Measurements from ENCODE around the gene BRME1.

BRME1 gene

GRCh38 chr19:13908674-13909073 is 2.8 kb upstream of the BRME1 start:
- H3K27me3 ChIP-seq (ENCODE audit: insufficient read depth, low read length): no peaks in the 10 kb centered on the region
- H3K79me2 ChIP-seq (ENCODE audit: control insufficient read depth, insufficient read depth, low read length, unreplicated experiment): no peaks in the 10 kb centered on the region
- peaks cover 5% of the 10 kb centered on the region for H3K4me1 ChIP-seq (ENCODE audit: control insufficient read depth, insufficient read depth, low read length, unreplicated experiment)
- H3K4me3 ChIP-seq (ENCODE audit: low read depth, low read length): no peak overlapping the region
- H3K36me3 ChIP-seq (ENCODE audit: insufficient read depth, low read length): no peaks in the 10 kb centered on the region
- no peak overlapping the region for H3K27ac ChIP-seq (ENCODE audit: low read depth, low read length)
- H2AFZ ChIP-seq (ENCODE audit: low read length, unreplicated experiment): no peak overlapping the region

- Histone ChIP-seq H3K27ac (ENCODE audit: low read depth, low read length) (no peak overlapping the region), H2AFZ (ENCODE audit: low read length, unreplicated experiment) (no peak overlapping the region)
These were observed 993 bp upstream of the BRME1 start for GRCh38 chr19:13906910-13907309.

GRCh38 chr19:13906521-13906904 is 596 bp upstream of the BRME1 start:
- H2AFZ ChIP-seq (ENCODE audit: low read length, unreplicated experiment): peak overlapping the region; percentile 70
- H3K4me3 ChIP-seq (ENCODE audit: low read depth, low read length): peak overlapping the region; percentile 78
- no peaks in the 10 kb centered on the region for H3K79me2 ChIP-seq (ENCODE audit: control insufficient read depth, insufficient read depth, low read length, unreplicated experiment)
- no peak overlapping the region for H3K27ac ChIP-seq (ENCODE audit: low read depth, low read length)
- H3K36me3 ChIP-seq (ENCODE audit: insufficient read depth, low read length): no peaks in the 10 kb centered on the region
- no peaks in the 10 kb centered on the region for H3K27me3 ChIP-seq (ENCODE audit: insufficient read depth, low read length)
- H3K4me1 ChIP-seq (ENCODE audit: control insufficient read depth, insufficient read depth, low read length, unreplicated experiment): peaks cover 5% of the 10 kb centered on the region

More at GRCh38 chr19:13906910-13907309, 993 bp upstream of the BRME1 start:
- Histone ChIP-seq H3K27me3 (ENCODE audit: insufficient read depth, low read length) (no peaks in the 10 kb centered on the region), H3K79me2 (ENCODE audit: control insufficient read depth, insufficient read depth, low read length, unreplicated experiment) (no peaks in the 10 kb centered on the region), H3K36me3 (ENCODE audit: insufficient read depth, low read length) (no peaks in the 10 kb centered on the region), H3K4me3 (ENCODE audit: low read depth, low read length) (peak overlapping the region; percentile 78), H3K4me1 (ENCODE audit: control insufficient read depth, insufficient read depth, low read length, unreplicated experiment) (peaks cover 5% of the 10 kb centered on the region)

GRCh38 chr19:13902993-13903555 is 2.8 kb downstream of the BRME1 start:
- Histone ChIP-seq H3K36me3 (ENCODE audit: insufficient read depth, low read length) (no peaks in the 10 kb centered on the region), H3K27ac (ENCODE audit: low read depth, low read length) (no peak overlapping the region), H3K27me3 (ENCODE audit: insufficient read depth, low read length) (no peaks in the 10 kb centered on the region), H3K4me1 (ENCODE audit: control insufficient read depth, insufficient read depth, low read length, unreplicated experiment) (peaks cover 5% of the 10 kb centered on the region), H2AFZ (ENCODE audit: low read length, unreplicated experiment) (no peak overlapping the region), H3K4me3 (ENCODE audit: low read depth, low read length) (no peak overlapping the region), H3K79me2 (ENCODE audit: control insufficient read depth, insufficient read depth, low read length, unreplicated experiment) (no peaks in the 10 kb centered on the region)

- no peak overlapping the region for H2AFZ ChIP-seq (ENCODE audit: low read length, unreplicated experiment)
- no peaks in the 10 kb centered on the region for H3K27me3 ChIP-seq (ENCODE audit: insufficient read depth, low read length)
- no peak overlapping the region for H3K27ac ChIP-seq (ENCODE audit: low read depth, low read length)
- no peak overlapping the region for H3K4me3 ChIP-seq (ENCODE audit: low read depth, low read length)
- no peaks in the 10 kb centered on the region for H3K79me2 ChIP-seq (ENCODE audit: control insufficient read depth, insufficient read depth, low read length, unreplicated experiment)
- no peaks in the 10 kb centered on the region for H3K36me3 ChIP-seq (ENCODE audit: insufficient read depth, low read length)
- no peaks in the 10 kb centered on the region for H3K4me1 ChIP-seq (ENCODE audit: control insufficient read depth, insufficient read depth, low read length, unreplicated experiment)
These were observed 5.9 kb downstream of the BRME1 start for GRCh38 chr19:13899912-13900584.

- no peak overlapping the region for H3K4me3 ChIP-seq (ENCODE audit: low read depth, low read length)
- H3K4me1 ChIP-seq (ENCODE audit: control insufficient read depth, insufficient read depth, low read length, unreplicated experiment): no peaks in the 10 kb centered on the region
- no peaks in the 10 kb centered on the region for H3K27me3 ChIP-seq (ENCODE audit: insufficient read depth, low read length)
- H3K27ac ChIP-seq (ENCODE audit: low read depth, low read length): no peak overlapping the region
- H2AFZ ChIP-seq (ENCODE audit: low read length, unreplicated experiment): no peak overlapping the region
- no peaks in the 10 kb centered on the region for H3K36me3 ChIP-seq (ENCODE audit: insufficient read depth, low read length)
- no peaks in the 10 kb centered on the region for H3K79me2 ChIP-seq (ENCODE audit: control insufficient read depth, insufficient read depth, low read length, unreplicated experiment)
These were observed 6.5 kb downstream of the BRME1 start for GRCh38 chr19:13899393-13899792.

GRCh38 chr19:13896227-13896626 is 9.7 kb downstream of the BRME1 start:
- no peaks in the 10 kb centered on the region for H3K4me1 ChIP-seq (ENCODE audit: control insufficient read depth, insufficient read depth, low read length, unreplicated experiment)

GRCh38 chr19:13894552-13894951 is 11.4 kb downstream of the BRME1 start:
- Histone ChIP-seq H3K36me3 (ENCODE audit: insufficient read depth, low read length) (no peaks in the 10 kb centered on the region), H3K79me2 (ENCODE audit: control insufficient read depth, insufficient read depth, low read length, unreplicated experiment) (no peaks in the 10 kb centered on the region), H3K4me3 (ENCODE audit: low read depth, low read length) (no peak overlapping the region), H3K27me3 (ENCODE audit: insufficient read depth, low read length) (no peaks in the 10 kb centered on the region), H2AFZ (ENCODE audit: low read length, unreplicated experiment) (no peak overlapping the region), H3K4me1 (ENCODE audit: control insufficient read depth, insufficient read depth, low read length, unreplicated experiment) (no peaks in the 10 kb centered on the region), H3K27ac (ENCODE audit: low read depth, low read length) (no peak overlapping the region)

More at GRCh38 chr19:13896227-13896626, 9.7 kb downstream of the BRME1 start:
- no peaks in the 10 kb centered on the region for H3K36me3 ChIP-seq (ENCODE audit: insufficient read depth, low read length)
- H2AFZ ChIP-seq (ENCODE audit: low read length, unreplicated experiment): no peak overlapping the region
- H3K27me3 ChIP-seq (ENCODE audit: insufficient read depth, low read length): no peaks in the 10 kb centered on the region
- no peak overlapping the region for H3K4me3 ChIP-seq (ENCODE audit: low read depth, low read length)
- H3K79me2 ChIP-seq (ENCODE audit: control insufficient read depth, insufficient read depth, low read length, unreplicated experiment): no peaks in the 10 kb centered on the region
- no peak overlapping the region for H3K27ac ChIP-seq (ENCODE audit: low read depth, low read length)

- Histone ChIP-seq H2AFZ (ENCODE audit: low read length, unreplicated experiment) (no peak overlapping the region), H3K4me1 (ENCODE audit: control insufficient read depth, insufficient read depth, low read length, unreplicated experiment) (no peaks in the 10 kb centered on the region), H3K27ac (ENCODE audit: low read depth, low read length) (no peak overlapping the region), H3K27me3 (ENCODE audit: insufficient read depth, low read length) (no peaks in the 10 kb centered on the region), H3K79me2 (ENCODE audit: control insufficient read depth, insufficient read depth, low read length, unreplicated experiment) (no peaks in the 10 kb centered on the region), H3K4me3 (ENCODE audit: low read depth, low read length) (no peak overlapping the region), H3K36me3 (ENCODE audit: insufficient read depth, low read length) (no peaks in the 10 kb centered on the region)
These were observed 13.0 kb downstream of the BRME1 start for GRCh38 chr19:13892870-13893269.

GRCh38 chr19:13890136-13890535 is 15.8 kb downstream of the BRME1 start:
- Histone ChIP-seq H3K36me3 (ENCODE audit: insufficient read depth, low read length) (no peaks in the 10 kb centered on the region), H3K27me3 (ENCODE audit: insufficient read depth, low read length) (no peaks in the 10 kb centered on the region), H2AFZ (ENCODE audit: low read length, unreplicated experiment) (no peak overlapping the region), H3K79me2 (ENCODE audit: control insufficient read depth, insufficient read depth, low read length, unreplicated experiment) (no peaks in the 10 kb centered on the region), H3K4me3 (ENCODE audit: low read depth, low read length) (no peak overlapping the region), H3K27ac (ENCODE audit: low read depth, low read length) (no peak overlapping the region), H3K4me1 (ENCODE audit: control insufficient read depth, insufficient read depth, low read length, unreplicated experiment) (no peaks in the 10 kb centered on the region)

- Histone ChIP-seq H3K4me3 (ENCODE audit: low read depth, low read length) (no peak overlapping the region), H2AFZ (ENCODE audit: low read length, unreplicated experiment) (no peak overlapping the region), H3K27ac (ENCODE audit: low read depth, low read length) (no peak overlapping the region), H3K4me1 (ENCODE audit: control insufficient read depth, insufficient read depth, low read length, unreplicated experiment) (no peaks in the 10 kb centered on the region), H3K27me3 (ENCODE audit: insufficient read depth, low read length) (no peaks in the 10 kb centered on the region), H3K36me3 (ENCODE audit: insufficient read depth, low read length) (no peaks in the 10 kb centered on the region), H3K79me2 (ENCODE audit: control insufficient read depth, insufficient read depth, low read length, unreplicated experiment) (no peaks in the 10 kb centered on the region)
These were observed 17.6 kb downstream of the BRME1 start for GRCh38 chr19:13888281-13888680.
